Cardiac septum (tissue), 1 donor: Measurements from ENCODE around the gene CD300C. TPM values are rescaled to one million over a fixed set of nuclear protein-coding genes. Genes with fewer than 3 reads are reported as not detected.
"Not testable (repeated sequence)": the region's sequence is repeated elsewhere in the genome, so short reads cannot be mapped to it uniquely, and the experiment has no call there.

Experiments
- DNase-seq: peaks from one replicate; pipeline ENCODE4 v3.0.0-alpha.2; 2020; ENCODE audit warnings: low spot score
- intact Hi-C: fragments of 100-400 bp; cut with DNase I; formaldehyde crosslinking; loops from one replicate; pipeline ENCODE4 v1.14.0; 2022
- long read RNA-seq: library from polyadenylated mRNA; unstranded; transcript quantifications from one replicate; pipeline ENCODE4 v2.0.0, GENCODE V29; 2021
- total RNA-seq: library from RNA; stranded (reverse); fragmentation: NEBNext Ultra II Directional; extraction: Animal tissue kit (Norgen Biotek cat#: 25700); gene quantifications from one replicate; pipeline ENCODE4 v1.2.1, GENCODE V29; 2021
- donor health status: DM: no; HTN: no; CAD: no.

The CD300C gene
- total RNA-seq = 0.24 TPM
- long read RNA-seq, partial matches to known transcripts = 1 of 1 reads
- long read RNA-seq, other reads (novel, unspliced or antisense) = 0 of 1 reads

- intact Hi-C loops = no loop called here
- no peak for DNase-seq
Observed at GRCh38 chr17:74545843-74546230, at the start of gene CD300C. CD300C (minus strand) TSS chr17:74546115; CDS start chr17:74545782, 333 bp downstream.

DNA sequence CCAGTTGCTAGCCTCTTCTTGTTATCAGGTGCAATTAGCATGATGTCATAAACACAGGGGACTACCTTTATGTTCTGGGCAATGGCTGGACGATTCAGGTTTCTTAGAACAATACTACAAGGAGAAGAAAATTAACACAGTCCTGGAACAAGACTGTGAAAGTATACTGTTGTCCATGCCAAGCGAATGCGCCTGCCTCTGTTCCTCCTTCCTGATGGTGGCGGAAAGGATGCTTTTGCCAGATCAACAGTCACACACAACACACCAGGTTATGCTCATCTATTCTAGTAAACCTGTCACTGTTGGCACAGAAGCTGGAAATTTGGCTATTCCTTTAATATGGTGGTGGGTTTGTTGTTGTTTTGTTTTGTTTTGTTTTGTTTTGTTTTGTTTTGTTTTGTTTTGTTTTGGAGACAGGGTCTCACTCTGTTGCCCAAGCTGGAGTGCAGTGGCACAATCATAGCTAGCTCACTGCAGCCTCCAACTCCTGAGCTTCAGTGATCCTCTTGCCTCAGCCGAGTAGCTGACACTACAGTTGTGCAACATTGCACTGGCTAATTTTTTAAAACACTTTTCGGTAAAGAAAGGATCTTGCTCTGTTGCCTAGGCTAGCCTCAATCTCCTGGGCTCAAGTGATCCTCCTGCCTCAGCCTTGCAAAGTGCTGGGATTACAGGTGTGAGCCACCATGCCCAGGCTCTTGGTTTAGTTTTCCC is 49.3 kb upstream of the CD300C start:
- intact Hi-C loops = no loop called here
- DNase-seq = no peak

GRCh38 chr17:74592087-74592990 is 46.4 kb upstream of the CD300C start, which contains the start of gene CD300LD:
CD300LD (minus strand) TSS chr17:74592283; CDS start chr17:74592202, 81 bp downstream.
- intact Hi-C loops = no loop called here
- no peak for DNase-seq

DNA sequence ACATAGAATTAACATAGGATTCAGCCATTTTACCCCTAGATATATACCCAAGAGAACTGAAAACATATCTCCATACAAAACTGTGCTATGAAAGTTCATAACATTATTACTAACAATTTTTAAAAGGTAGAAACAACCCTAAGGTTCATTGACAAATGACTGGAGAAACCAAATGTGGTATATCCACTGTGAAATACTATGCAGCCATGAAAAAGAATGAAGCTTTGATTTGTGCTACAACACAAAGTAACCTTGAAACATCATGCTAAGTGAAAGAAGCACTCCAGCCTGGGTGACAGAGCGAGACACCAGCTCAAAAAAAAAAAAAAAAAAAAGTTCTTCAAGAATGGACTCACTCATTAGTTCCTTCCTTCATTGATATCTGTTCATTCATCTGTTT is 45.6 kb upstream of the CD300C start:
- intact Hi-C loops = no loop called here

DNA sequence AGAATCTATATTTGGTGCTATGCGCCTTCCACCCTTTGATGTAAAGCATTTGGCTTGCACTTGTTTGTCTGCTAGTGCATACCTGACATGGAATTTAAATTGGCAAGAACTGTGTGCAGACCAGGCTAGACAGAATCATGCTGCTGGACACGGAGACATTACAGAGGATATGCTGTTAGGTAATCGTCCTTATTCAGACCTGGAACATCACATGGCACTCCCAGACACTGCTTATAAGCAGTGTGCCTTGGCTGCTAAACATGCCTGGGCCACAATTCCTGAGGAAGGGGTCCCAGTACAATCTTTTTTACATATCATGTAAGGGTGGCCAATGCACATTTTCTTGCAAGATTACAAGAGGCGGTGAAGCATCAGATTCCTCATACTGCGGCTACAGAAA is 39.8 kb upstream of the CD300C start:
- intact Hi-C loops = no loop called here

More for the DNA sequence above, 45.6 kb upstream of the CD300C start:
- no peak for DNase-seq

GRCh38 chr17:74584292-74585060 is 38.6 kb upstream of the CD300C start:
- intact Hi-C loops = no loop called here
- DNase-seq = no peak

More for the DNA sequence above, 39.8 kb upstream of the CD300C start:
- no peak for DNase-seq

DNA sequence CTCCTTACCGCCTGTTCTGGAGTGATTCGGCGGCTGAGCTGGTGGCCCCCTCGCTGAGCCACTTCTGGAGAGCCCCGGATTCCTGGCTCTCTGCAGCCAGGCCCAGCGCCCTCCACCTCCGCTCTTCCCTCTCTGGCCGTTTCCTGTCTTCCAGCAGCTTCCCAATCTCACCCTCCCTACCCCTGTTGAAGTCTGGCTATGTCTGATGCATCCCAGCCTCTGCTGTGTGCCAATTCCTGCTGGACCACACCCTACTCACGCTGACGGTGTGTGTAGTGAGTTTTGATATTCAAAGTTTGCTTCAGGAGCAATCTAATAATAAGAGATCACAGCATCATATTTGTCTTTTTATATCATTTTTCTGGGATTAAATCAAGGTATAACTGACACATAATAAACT is 36.7 kb upstream of the CD300C start:
- intact Hi-C loops = no loop called here

GRCh38 chr17:74579900-74580299 is 34.0 kb upstream of the CD300C start:
- intact Hi-C loops = no loop called here
- no peak for DNase-seq

More for the DNA sequence above, 36.7 kb upstream of the CD300C start:
- no peak for DNase-seq

DNA sequence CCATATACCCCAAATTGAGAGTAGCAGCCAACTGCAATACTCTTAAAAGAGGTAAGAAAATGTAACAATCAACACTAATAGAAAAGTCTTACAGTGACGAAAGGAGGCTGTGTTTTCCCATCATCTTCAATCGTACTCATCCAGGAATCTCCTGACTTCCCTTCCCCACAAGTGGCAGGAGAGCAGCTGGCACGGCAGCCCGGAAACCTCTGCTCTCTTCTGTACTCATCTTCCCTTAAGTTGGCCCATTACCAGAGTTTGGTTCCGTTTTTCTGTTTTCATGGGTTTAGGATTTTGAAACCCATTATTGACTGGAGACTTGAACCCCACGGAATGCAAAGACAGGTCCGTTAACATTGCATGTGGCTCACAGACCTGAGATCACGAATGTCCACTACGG is 33.1 kb upstream of the CD300C start:
- intact Hi-C loops = no loop called here
- no peak for DNase-seq

DNA sequence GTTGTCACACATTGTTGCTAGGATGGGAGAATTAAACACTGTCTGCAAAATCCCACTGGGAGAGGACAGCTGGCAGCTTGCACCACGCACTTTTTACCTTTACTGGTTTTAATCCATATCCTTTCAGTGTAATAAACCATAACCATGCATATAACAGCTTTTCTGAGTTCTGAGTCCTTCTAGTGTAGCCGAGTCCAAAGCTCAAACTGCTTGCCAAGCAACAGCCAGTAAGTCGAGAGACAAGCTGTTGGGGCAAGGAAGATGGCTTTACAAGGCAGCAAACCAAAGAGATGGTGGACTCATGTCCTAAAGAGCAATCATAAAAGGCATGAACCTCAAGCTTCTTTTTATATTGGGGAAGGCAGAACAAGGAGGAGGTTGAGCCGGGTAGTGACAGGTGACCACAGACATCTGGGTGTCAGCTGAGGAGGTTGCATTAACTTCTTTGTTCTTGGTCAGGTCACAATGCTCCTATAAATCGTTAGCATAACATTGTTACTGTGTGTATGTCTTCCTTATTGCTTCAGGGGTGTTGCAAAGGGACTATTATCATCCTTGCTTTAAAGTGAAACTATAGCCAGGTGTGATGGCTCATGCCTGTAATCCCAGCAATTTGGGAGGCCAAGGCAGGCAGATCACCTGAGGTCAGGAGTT is 28.7 kb upstream of the CD300C start:
- intact Hi-C loops = no loop called here
- no peak for DNase-seq

DNA sequence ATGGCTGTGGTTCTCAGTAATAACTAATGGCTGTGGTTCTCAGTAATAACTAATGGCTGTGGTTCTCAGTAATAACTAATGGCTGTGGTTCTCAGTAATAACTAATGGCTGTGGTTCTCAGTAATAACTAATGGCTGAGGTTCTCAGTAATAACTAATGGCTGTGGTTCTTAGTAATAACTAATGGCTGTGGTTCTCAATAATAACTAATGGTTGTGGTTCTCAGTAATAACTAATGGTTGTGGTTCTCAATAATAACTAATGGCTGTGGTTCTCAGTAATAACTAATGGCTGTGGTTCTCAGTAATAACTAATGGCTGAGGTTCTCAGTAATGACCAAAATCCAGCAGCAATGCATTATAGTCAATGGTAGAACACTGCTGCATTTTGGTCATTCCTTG is 27.7 kb upstream of the CD300C start:
- intact Hi-C loops, DNase-seq: not testable (repeated sequence)

GRCh38 chr17:74573169-74573568 is 27.3 kb upstream of the CD300C start:
- no peak for DNase-seq
- intact Hi-C loops = no loop called here

GRCh38 chr17:74571621-74572270 is 25.8 kb upstream of the CD300C start:
- DNase-seq = no peak
- intact Hi-C loops = no loop called here

GRCh38 chr17:74569020-74570003 is 23.4 kb upstream of the CD300C start:
- intact Hi-C loops = loop anchor here (10.0 kb wide), 1 partner anchor 165 kb away; the partner anchor contains the start of gene RAB37
- no peak for DNase-seq

- no peak for DNase-seq
- intact Hi-C loops = loop anchor here (10.0 kb wide), 1 partner anchor 167 kb away; the partner anchor contains the start of gene RAB37
Observed at GRCh38 chr17:74568106-74568873, 22.4 kb upstream of the CD300C start.

GRCh38 chr17:74567397-74567796 is 21.5 kb upstream of the CD300C start, which contains the start of gene CD300H:
CD300H (minus strand) TSS chr17:74567509.
- intact Hi-C loops = loop anchor here (10.0 kb wide), 1 partner anchor 167 kb away; the partner anchor contains the start of gene RAB37
- no peak for DNase-seq
